ENCODE results near the gene KPNA6.
"Not testable (repeated sequence)": the region's sequence is repeated elsewhere in the genome, so short reads cannot be mapped to it uniquely, and the experiment has no call there.

KPNA6 gene

DNA sequence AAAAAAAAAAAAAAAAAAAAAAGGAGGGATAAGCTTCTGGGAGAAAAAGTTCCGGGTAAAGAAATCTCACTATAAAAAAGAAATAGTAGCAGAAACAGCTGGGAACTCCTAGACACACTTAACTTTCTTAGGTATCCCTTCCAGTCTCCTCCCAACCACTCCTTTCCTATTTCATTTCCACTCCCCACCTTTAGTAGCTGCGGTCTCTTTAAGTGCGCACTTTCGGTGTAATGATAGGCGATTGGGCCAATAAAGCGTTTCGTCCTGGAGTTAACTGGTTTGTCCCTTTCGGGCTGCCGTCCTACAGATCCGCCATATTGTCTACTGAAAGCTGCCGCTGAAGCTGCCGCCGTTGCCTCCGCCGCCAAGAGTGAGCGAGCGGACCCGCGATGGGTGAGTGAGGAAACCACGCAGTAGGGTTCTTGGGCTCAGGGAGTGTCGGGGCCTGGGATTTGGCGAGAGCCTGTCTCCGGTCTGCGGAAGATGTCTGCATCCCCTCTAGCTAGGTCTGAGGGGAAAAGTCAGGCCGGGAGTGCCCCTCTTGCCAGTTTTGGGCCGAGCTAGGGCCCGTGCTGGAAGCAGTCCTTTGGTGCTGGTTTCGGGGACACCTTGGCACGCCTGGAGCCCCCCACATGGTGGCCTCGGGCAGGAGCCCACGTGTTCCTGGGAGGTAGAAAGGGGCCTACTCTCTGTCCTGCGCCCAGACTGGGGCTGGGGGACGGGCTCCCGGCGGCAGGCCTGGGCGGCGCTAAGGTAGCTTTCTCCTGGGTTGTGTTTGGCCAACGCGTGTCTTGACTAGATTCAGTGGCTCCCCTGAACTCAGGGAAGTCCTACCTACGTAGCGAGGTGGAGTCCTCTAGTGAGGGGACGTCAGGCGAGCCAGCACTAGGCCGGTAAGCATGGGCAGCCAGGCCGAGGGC lies at the start of gene KPNA6:
Gene KPNA6 (plus strand): TSS at position 315 of the 920 bp plus-strand sequence. CDS start 75 bp downstream, at position 390.
- peak; percentile 82 for DNase-seq (ENCODE audit: low spot score)

- DNase-seq (ENCODE audit: low spot score), result no peak
Observed at GRCh38 chr1:32060914-32061313, 46.9 kb upstream of the KPNA6 start.

GRCh38 chr1:32062867-32063230 lies 45.0 kb upstream of the KPNA6 start:
- peak; percentile 24 for DNase-seq (ENCODE audit: low spot score)

- peak; percentile 70 for DNase-seq (ENCODE audit: low spot score)
Observed at GRCh38 chr1:32063261-32063681, 44.6 kb upstream of the KPNA6 start.

- not testable (repeated sequence) for DNase-seq (ENCODE audit: low spot score)
Observed at GRCh38 chr1:32065613-32066488, 42.0 kb upstream of the KPNA6 start.

GRCh38 chr1:32066489-32066873 lies 41.4 kb upstream of the KPNA6 start:
- DNase-seq (ENCODE audit: low spot score), result peak; percentile 75

DNA sequence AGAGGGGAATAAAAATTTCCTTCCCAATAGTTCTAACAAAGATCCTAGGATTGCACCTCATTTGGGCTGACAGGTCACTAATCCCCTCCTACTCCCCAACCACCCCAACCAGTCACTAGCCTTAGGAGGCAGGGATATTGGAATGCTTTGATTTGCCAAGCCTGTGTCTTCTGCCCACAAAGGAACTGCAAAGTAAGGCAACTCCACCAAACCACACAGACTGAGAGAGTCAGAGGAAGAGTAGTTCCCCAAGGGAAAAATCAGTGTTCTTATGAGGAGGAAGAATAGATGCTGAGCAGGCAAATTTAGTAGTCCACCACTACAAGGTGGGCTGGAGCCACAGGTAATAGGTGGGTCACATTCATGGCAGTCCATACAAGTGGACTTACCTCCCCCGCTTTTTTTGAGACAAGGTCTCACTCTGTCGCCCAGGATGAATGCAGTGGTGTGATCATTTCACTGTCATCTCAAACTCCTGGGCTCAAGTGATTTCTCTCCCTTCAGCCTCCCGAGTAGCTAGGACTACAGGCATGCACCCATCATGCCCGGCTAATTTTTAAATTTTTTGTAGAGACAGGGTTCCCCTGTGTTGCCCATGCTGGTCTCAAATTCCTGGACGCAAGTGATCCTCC lies 38.8 kb upstream of the KPNA6 start:
- peak; percentile 32 for DNase-seq (ENCODE audit: low spot score)

GRCh38 chr1:32071758-32072621 lies 35.9 kb upstream of the KPNA6 start:
- peak; percentile 66 for DNase-seq (ENCODE audit: low spot score)

- DNase-seq (ENCODE audit: low spot score), result peak; percentile 94
Observed at GRCh38 chr1:32072622-32073298, 35.1 kb upstream of the KPNA6 start, which contains the start of gene TMEM39B. TMEM39B (plus strand) TSS chr1:32072939; CDS start chr1:32073048, 109 bp downstream.

GRCh38 chr1:32073299-32074229 lies 34.3 kb upstream of the KPNA6 start:
- DNase-seq (ENCODE audit: low spot score), result no peak

DNA sequence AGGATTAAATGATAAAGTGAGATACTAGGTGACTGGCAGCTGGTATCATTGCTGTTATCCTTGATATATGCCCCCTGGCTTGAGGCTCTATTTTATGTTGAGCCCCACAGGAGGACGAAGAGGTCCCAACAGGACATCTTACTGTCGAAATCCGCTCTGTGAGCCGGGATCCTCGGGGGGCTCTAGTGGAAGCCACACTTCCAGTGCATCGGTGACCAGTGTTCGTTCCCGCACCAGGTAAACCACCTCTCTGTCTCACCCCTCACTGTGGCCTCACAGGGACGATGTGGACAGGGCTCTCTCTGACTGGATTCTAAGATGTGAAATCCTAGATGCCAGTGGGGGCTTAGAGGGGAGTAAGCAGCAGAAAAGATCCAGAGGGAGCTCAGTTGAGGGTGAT lies 33.0 kb upstream of the KPNA6 start:
- DNase-seq (ENCODE audit: low spot score), result no peak

GRCh38 chr1:32077451-32077850 lies 30.4 kb upstream of the KPNA6 start:
- DNase-seq (ENCODE audit: low spot score), result no peak

GRCh38 chr1:32082022-32082421 lies 25.8 kb upstream of the KPNA6 start:
- no peak for DNase-seq (ENCODE audit: low spot score)

DNA sequence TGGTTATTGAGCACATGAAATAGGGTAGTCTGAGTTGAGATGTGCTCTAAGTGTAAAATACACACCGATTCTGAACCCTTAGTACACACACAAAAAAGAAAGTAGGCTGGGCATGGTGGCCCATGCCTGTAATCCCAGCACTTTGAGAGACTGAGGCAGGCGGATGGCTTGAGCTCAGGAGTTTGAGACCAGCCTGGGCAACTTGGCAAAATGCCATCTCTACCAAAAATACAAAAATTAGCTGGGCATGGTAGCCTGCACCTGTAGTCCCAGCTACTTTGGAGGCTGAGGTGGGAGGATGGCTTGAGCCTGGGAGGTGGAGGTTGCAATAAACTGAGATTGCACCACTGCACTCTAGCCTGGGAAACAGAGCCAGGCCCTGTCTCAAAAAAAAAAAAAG lies 21.5 kb upstream of the KPNA6 start:
- not testable (repeated sequence) for DNase-seq (ENCODE audit: low spot score)

GRCh38 chr1:32091176-32091575 lies 16.7 kb upstream of the KPNA6 start:
- no peak for DNase-seq (ENCODE audit: low spot score)

- DNase-seq (ENCODE audit: low spot score), result no peak
Observed at GRCh38 chr1:32091591-32091990, 16.3 kb upstream of the KPNA6 start.

- DNase-seq (ENCODE audit: low spot score), result no peak
Observed at GRCh38 chr1:32094746-32095521, 12.9 kb upstream of the KPNA6 start.

- DNase-seq (ENCODE audit: low spot score), result no peak
Observed at GRCh38 chr1:32099426-32099825, 8.4 kb upstream of the KPNA6 start.

GRCh38 chr1:32100359-32100758 lies 7.5 kb upstream of the KPNA6 start:
- DNase-seq (ENCODE audit: low spot score), result peak; percentile 67
